K562 (cell line): ENCODE data around the gene SLC35E2B. TPM values are rescaled to one million over a fixed set of nuclear protein-coding genes. Genes with fewer than 3 reads are reported as not detected.

Experiments
- ATAC-seq: fragments of 200-7000 bp; cut with Tn5 transposase; 3 replicates; pipeline ENCODE4 v1.9.1; 2020; ENCODE audit warnings: moderate library complexity
- BruUV-seq: library from RNA; stranded (reverse); fragments of 400-500 nt; replicated peaks from 2 replicates; lab custom pipeline; 2021; lab: Mats Ljungman, UMichigan
- CTCF ChIA-PET: fragments of 300-600 bp; formaldehyde crosslinking; extraction: SDS; loops from one replicate; lab custom pipeline; 2021; ENCODE audit warnings: low intra/inter-chr PET ratio; lab: Yijun Ruan, JAX
- POLR2A ChIA-PET: fragments of 300-600, 350-650 bp; sonication (Branson Sonifier 250); formaldehyde crosslinking; extraction: SDS; loops from one replicate; lab custom pipeline; 2021; ENCODE audit warnings: antibody characterized with exemption, inconsistent platforms; lab: Yijun Ruan, JAX
- DNase-seq, 4 experiments: peaks; one replicate each; pipeline versions ENCODE4 v3.0.0 to v3.0.0-alpha.2; 2011 to 2018; ENCODE audit warnings: low spot score in 3 of 4, mixed read lengths in 3 of 4; ENCODE audit errors: extremely low read depth in 1 of 4
- FAIRE-seq: peaks from 2 replicates; lab custom pipeline; 2011; peaks lifted over from hg19 to GRCh38; lab: Jason Lieb, UNC
- H2AFZ ChIP-seq: 2 replicates; pipeline ENCODE4 v1.6.0; 2011; ENCODE audit warnings: low read depth, low read length, control low read depth, inconsistent platforms
- H3K27ac ChIP-seq: fragments of 200-600 bp; 3 replicates; pipeline ENCODE4 v1.8.0; 2011; ENCODE audit warnings: low read depth, mild to moderate bottlenecking, control low read depth, inconsistent platforms, low read length, moderate library complexity, mixed read lengths; ENCODE audit errors: extremely low read depth
- H3K27me3 ChIP-seq, 2 experiments: fragments of 300-600 bp in 1 of 2; 2 replicates in 1 of 2; 3 replicates in 1 of 2; pipeline versions ENCODE4 v1.6.0 to v1.8.0; 2011; ENCODE audit warnings: inconsistent platforms in 2 of 2, low read length in 2 of 2, mild to moderate bottlenecking in 1 of 2, mixed read lengths in 1 of 2, moderate library complexity in 1 of 2; ENCODE audit not compliant: control insufficient read depth in 2 of 2, insufficient read depth in 2 of 2
- H3K36me3 ChIP-seq: fragments of 300-600 bp; 3 replicates; pipeline ENCODE4 v1.8.0; 2011; ENCODE audit warnings: mild to moderate bottlenecking, low read length, inconsistent platforms; ENCODE audit not compliant: control insufficient read depth, insufficient read depth
- H3K4me1 ChIP-seq, 2 experiments: fragments of 200-600 bp in 1 of 2; replicated peaks in 1 of 2; 2 replicates in 1 of 2; 3 replicates in 1 of 2; pipeline versions ENCODE4 v1.5.1 to v1.8.0; 2011; ENCODE audit warnings: inconsistent platforms in 2 of 2, low read length in 2 of 2, mild to moderate bottlenecking in 1 of 2, mixed read lengths in 1 of 2, moderate library complexity in 1 of 2; ENCODE audit not compliant: control insufficient read depth in 2 of 2, insufficient read depth in 2 of 2
- H3K4me2 ChIP-seq: 2 replicates; pipeline ENCODE4 v1.6.1; 2011; ENCODE audit warnings: low read length, control low read depth, inconsistent platforms, mixed read lengths; ENCODE audit not compliant: insufficient read depth
- H3K4me3 ChIP-seq: fragments of 200-600 bp; sonication (generic), shearing (Covaris generic); 2 replicates; pipeline ENCODE4 v1.5.1; 2016; ENCODE audit warnings: control low read depth, inconsistent platforms
- H3K79me2 ChIP-seq: fragments of 200-600 bp; 3 replicates; pipeline ENCODE4 v1.8.0; 2011; ENCODE audit warnings: low read length, inconsistent platforms; ENCODE audit not compliant: control insufficient read depth, insufficient read depth
- H3K9ac ChIP-seq, 2 experiments: 2 replicates each; pipeline versions ENCODE4 v1.6.0 to v1.6.1; 2011; ENCODE audit warnings: low read depth in 2 of 2, low read length in 2 of 2, control low read depth in 1 of 2, inconsistent platforms in 1 of 2, mild to moderate bottlenecking in 1 of 2, mixed read lengths in 1 of 2; ENCODE audit not compliant: insufficient read depth in 1 of 2
- H3K9me1 ChIP-seq: one replicate; pipeline ENCODE4 v1.6.0; 2011; ENCODE audit warnings: inconsistent platforms, mild to moderate bottlenecking, low read length, moderate library complexity; ENCODE audit not compliant: control insufficient read depth, insufficient read depth
- H3K9me3 ChIP-seq: replicated peaks from 2 replicates; pipeline ENCODE4 v1.5.1; 2011; ENCODE audit warnings: low read depth, low read length, inconsistent platforms; ENCODE audit not compliant: control insufficient read depth, insufficient read depth
- H4K20me1 ChIP-seq: replicated peaks from 2 replicates; pipeline ENCODE4 v1.6.1; 2011; ENCODE audit warnings: low read length, inconsistent platforms, mixed read lengths; ENCODE audit not compliant: control insufficient read depth, insufficient read depth
- EP400 ChIP-seq: fragments of 450-650 bp; IDR thresholded peaks from 2 replicates; pipeline ENCODE4 v1.6.1; 2017; ENCODE audit warnings: antibody characterized with exemption, mild to moderate bottlenecking, moderate library complexity
- HNRNPH1 ChIP-seq: fragments of 200-400 bp; formaldehyde crosslinking; optimal IDR thresholded peaks from 2 replicates; pipeline ENCODE3; 2017; ENCODE audit warnings: low read depth, mild to moderate bottlenecking, low read length, moderate library complexity
- NFXL1 ChIP-seq: fragments of 450-650 bp; formaldehyde crosslinking; IDR thresholded peaks from 2 replicates; pipeline ENCODE4 v1.4.0; 2021; ENCODE audit warnings: mild to moderate bottlenecking
- SAP30 ChIP-seq: fragments of 200-600 bp; sonication (generic); IDR thresholded peaks from 2 replicates; pipeline ENCODE4 v1.6.1; 2012; ENCODE audit warnings: borderline replicate concordance, low read depth, mild to moderate bottlenecking, moderate library complexity, low read length, control low read depth, inconsistent platforms; ENCODE audit not compliant: insufficient read depth, poor library complexity, severe bottlenecking
- SMARCA5 ChIP-seq: fragments of 450-650 bp; IDR thresholded peaks from 2 replicates; pipeline ENCODE4 v1.6.1; 2016
- TFAM ChIP-seq: fragments of 250-450 bp; sonication (Bioruptor Pico); conservative IDR thresholded peaks from 2 replicates; pipeline ENCODE4 v1.5.0; 2021; ENCODE audit warnings: mild to moderate bottlenecking, moderate library complexity
- WGBS: fragments of 100-300 bp; shearing (Covaris generic); methylation state at CpG from one replicate; pipeline ENCODE4 v1.1.6; 2016; ENCODE audit warnings: low coverage, mixed read lengths; ENCODE audit not compliant: insufficient coverage; ENCODE audit errors: missing lambda C conversion rate; 5-methylcytosine and 5-hydroxymethylcytosine counted together
- in situ Hi-C: fragments of 300-500 bp; cut with MboI; formaldehyde crosslinking; loops from 4 replicates; pipeline ENCODE4 v1.15.0; 2018; ENCODE audit warnings: inconsistent platforms, mixed read lengths
- intact Hi-C: fragments of 100-400 bp; cut with micrococcal nuclease; formaldehyde crosslinking; loops from 2 replicates; pipeline ENCODE4 v1.14.2; 2022
- polyA plus RNA-seq, 8 experiments: library from polyadenylated mRNA; depleted of rRNA in 4 of 8; stranded (reverse) in 5 of 8; unstranded in 3 of 8; fragments of >200 nt; fragmentation: Nextera tagmentation in 2 of 8; fragmentation: Illumina TruSeq in 1 of 8; extraction: Ambion mirVana in 2 of 8; extraction: Trizol in 1 of 8; gene quantifications; 2 replicates each; pipeline versions ENCODE4 v1.2.1 to v1.2.3, GENCODE V29; 2011 to 2014; ENCODE audit warnings: inconsistent platforms in 1 of 8, missing spikeins in 1 of 8
- total RNA-seq, 7 experiments: library from RNA; depleted of rRNA in 6 of 7; stranded (reverse); fragments of >200 nt in 6 of 7; fragmentation: Illumina TruSeq in 2 of 7; extraction: Trizol in 2 of 7; gene quantifications; 2 replicates each; pipeline versions ENCODE4 v1.2.1 to v1.2.3, GENCODE V29; 2011 to 2021; ENCODE audit warnings: low replicate concordance in 1 of 7
- TF ChIP-seq, protein P1 (sequence below): fragments of 450-650 bp; IDR thresholded peaks from 2 replicates; pipeline ENCODE4 v1.6.1; 2016; ENCODE audit warnings: borderline replicate concordance
- TF ChIP-seq, protein P2 (sequence below): fragments of 200-800 bp; sonication (Bioruptor generic); IDR thresholded peaks from 2 replicates; pipeline ENCODE4 v1.6.1; 2017; ENCODE audit warnings: missing genetic modification characterization, missing compliant biosample characterization
- TF ChIP-seq, protein P3 (sequence below): sonication (generic); formaldehyde crosslinking; IDR thresholded peaks from 2 replicates; pipeline ENCODE4 v1.8.1; 2023; ENCODE audit warnings: mild to moderate bottlenecking, missing genetic modification reagents
- TF ChIP-seq, protein P4 (sequence below): fragments of 150-350 bp; conservative IDR thresholded peaks from 2 replicates; pipeline ENCODE4 v1.6.1; 2014; ENCODE audit warnings: low read length

SLC35E2B gene
- total and polyA plus RNA-seq, 9 of the 15 experiments (the other 6 are each of a cell fraction or from before 2014, with no cell fraction given), result 4.7 to 44.6 (median 20.7) TPM

DNA sequence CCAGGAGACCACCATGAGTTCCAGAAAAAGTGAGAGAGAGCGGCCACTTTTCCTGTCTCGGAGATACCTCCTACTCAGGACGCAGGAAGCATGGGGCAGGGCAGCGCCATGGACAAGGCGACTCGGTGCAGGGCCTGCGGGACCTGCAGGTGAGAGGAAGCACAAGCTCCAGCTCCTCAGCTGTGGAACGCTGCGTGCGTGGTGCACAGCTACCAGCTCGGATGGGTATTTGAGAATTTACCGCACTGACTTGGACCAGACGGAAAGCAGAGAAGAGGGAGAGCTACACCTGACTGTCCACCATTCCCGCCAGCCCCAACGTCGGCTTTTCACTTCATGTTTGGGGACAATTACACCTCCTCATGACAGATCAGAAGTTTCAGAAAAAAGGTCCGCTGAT, 39.8 kb upstream of the SLC35E2B start:
- H3K27me3 ChIP-seq, result no peaks in the 10 kb centered on the region
- H3K27ac ChIP-seq, result no peak overlapping the region
- whole genome bisulfite sequencing, result 91% methylated on average over 17 of the region's 17 CpGs
- no peak for ATAC-seq
- H3K36me3 ChIP-seq, result peaks cover 21% of the 10 kb centered on the region; the same call in 1 of the 3 replicates
- in situ Hi-C loops (no loop called here), intact Hi-C loops (no loop called here)
- BruUV-seq, result no TSS peak
- DNase-seq, result no peak
- no peaks in the 10 kb centered on the region for H4K20me1 ChIP-seq
- no peak overlapping the region for H3K9ac ChIP-seq
- no peaks in the 10 kb centered on the region for H3K9me1 ChIP-seq
- H3K4me3 ChIP-seq, result no peak overlapping the region
- no peak for TF ChIP-seq NFXL1 (CRISPR knock-in tag)
- TF ChIP-seq SAP30, result no peak
- TF ChIP-seq TFAM (CRISPR knock-in tag), result no peak
- TF ChIP-seq, protein P1, sequence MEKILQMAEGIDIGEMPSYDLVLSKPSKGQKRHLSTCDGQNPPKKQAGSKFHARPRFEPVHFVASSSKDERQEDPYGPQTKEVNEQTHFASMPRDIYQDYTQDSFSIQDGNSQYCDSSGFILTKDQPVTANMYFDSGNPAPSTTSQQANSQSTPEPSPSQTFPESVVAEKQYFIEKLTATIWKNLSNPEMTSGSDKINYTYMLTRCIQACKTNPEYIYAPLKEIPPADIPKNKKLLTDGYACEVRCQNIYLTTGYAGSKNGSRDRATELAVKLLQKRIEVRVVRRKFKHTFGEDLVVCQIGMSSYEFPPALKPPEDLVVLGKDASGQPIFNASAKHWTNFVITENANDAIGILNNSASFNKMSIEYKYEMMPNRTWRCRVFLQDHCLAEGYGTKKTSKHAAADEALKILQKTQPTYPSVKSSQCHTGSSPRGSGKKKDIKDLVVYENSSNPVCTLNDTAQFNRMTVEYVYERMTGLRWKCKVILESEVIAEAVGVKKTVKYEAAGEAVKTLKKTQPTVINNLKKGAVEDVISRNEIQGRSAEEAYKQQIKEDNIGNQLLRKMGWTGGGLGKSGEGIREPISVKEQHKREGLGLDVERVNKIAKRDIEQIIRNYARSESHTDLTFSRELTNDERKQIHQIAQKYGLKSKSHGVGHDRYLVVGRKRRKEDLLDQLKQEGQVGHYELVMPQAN, result no peak
- no peak for TF ChIP-seq HNRNPH1
- no peak for TF ChIP-seq EP400
- TF ChIP-seq, protein P2, sequence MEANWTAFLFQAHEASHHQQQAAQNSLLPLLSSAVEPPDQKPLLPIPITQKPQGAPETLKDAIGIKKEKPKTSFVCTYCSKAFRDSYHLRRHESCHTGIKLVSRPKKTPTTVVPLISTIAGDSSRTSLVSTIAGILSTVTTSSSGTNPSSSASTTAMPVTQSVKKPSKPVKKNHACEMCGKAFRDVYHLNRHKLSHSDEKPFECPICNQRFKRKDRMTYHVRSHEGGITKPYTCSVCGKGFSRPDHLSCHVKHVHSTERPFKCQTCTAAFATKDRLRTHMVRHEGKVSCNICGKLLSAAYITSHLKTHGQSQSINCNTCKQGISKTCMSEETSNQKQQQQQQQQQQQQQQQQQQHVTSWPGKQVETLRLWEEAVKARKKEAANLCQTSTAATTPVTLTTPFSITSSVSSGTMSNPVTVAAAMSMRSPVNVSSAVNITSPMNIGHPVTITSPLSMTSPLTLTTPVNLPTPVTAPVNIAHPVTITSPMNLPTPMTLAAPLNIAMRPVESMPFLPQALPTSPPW, result no peak
- TF ChIP-seq, protein P3, sequence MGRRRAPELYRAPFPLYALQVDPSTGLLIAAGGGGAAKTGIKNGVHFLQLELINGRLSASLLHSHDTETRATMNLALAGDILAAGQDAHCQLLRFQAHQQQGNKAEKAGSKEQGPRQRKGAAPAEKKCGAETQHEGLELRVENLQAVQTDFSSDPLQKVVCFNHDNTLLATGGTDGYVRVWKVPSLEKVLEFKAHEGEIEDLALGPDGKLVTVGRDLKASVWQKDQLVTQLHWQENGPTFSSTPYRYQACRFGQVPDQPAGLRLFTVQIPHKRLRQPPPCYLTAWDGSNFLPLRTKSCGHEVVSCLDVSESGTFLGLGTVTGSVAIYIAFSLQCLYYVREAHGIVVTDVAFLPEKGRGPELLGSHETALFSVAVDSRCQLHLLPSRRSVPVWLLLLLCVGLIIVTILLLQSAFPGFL, result no peak
- TF ChIP-seq, protein P4, sequence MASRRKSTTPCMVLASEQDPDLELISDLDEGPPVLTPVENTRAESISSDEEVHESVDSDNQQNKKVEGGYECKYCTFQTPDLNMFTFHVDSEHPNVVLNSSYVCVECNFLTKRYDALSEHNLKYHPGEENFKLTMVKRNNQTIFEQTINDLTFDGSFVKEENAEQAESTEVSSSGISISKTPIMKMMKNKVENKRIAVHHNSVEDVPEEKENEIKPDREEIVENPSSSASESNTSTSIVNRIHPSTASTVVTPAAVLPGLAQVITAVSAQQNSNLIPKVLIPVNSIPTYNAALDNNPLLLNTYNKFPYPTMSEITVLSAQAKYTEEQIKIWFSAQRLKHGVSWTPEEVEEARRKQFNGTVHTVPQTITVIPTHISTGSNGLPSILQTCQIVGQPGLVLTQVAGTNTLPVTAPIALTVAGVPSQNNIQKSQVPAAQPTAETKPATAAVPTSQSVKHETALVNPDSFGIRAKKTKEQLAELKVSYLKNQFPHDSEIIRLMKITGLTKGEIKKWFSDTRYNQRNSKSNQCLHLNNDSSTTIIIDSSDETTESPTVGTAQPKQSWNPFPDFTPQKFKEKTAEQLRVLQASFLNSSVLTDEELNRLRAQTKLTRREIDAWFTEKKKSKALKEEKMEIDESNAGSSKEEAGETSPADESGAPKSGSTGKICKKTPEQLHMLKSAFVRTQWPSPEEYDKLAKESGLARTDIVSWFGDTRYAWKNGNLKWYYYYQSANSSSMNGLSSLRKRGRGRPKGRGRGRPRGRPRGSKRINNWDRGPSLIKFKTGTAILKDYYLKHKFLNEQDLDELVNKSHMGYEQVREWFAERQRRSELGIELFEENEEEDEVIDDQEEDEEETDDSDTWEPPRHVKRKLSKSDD, result no peak
- TF ChIP-seq SMARCA5, result no peak
- no peaks in the 10 kb centered on the region for H3K9me3 ChIP-seq
- H3K4me2 ChIP-seq, result no peak overlapping the region
- ChIA-PET CTCF (no interaction called here), POLR2A (no interaction called here)
- peaks cover 2 to 4% of the 10 kb centered on the region in 2 experiments; a peak in 3 of 5 replicates for H3K4me1 ChIP-seq
- H3K79me2 ChIP-seq, result no peaks in the 10 kb centered on the region
- no peak overlapping the region for H2AFZ ChIP-seq
- no peak for FAIRE-seq
